DOHH2 (cell line): Measurements from ENCODE around the gene RBM6.
A peak's percentile ranks its signal among the peaks of the same experiment; 100 is the strongest.

Source experiments
- EZH2phosphoT487 ChIP-seq: fragments of 200-600 bp; sonication (generic); IDR thresholded peaks from 2 replicates; pipeline ENCODE4 v1.6.1; 2017; ENCODE audit warnings: borderline replicate concordance, mild to moderate bottlenecking, antibody characterized with exemption, low read length, moderate library complexity, mixed read lengths
- TF ChIP-seq, protein P1 (sequence below): fragments of 200-600 bp; sonication (generic); IDR thresholded peaks from one replicate; pipeline ENCODE4 v1.5.1; 2014; ENCODE audit warnings: antibody characterized with exemption, mild to moderate bottlenecking, low read depth, low read length; ENCODE audit not compliant: poor library complexity, severe bottlenecking

DNA sequence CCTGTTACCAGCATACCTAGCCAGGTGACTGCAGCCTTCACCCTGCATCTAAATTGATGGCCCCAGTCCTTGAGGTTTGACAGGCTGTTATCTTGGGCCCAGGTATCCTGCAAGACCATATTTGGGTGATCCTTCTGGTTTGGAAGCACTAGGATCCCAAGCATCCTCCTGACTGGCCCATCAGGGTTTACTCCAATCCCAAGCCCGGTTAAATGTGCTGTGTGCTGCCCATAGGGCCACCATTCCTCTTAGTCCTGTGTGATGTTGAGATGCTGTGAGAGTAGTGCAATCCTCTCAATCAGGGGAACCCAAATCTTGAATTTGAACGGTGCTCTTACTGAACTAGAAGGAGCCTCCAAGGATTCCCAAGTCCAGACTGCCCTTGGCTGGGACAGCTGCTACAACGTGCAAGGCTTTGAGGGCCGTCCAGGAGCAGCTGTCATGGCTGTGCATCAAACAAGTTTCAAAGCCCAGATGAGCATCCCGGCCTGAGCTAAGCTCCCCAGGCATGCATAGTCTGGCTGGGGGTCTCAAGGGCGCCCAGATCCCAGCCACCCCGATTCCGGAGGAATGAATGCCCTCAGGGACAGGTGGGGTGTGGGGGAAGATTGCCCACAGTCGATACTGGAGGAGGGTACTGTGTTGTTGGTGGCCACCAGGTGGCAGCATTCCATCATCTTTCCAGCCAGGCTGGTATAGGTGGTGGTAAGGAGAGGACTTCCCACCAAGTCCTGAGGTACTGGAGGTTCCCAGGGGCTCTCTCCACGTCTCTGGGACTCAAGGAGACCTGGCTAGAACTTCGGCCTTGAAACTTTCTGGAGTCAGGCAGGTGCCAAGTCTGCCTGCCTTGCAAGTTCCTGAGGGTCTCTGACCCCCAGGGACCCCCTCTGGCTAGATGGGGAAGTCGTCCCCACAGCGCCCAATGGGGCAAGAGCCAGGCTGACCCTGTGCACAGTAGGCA is 181.4 kb downstream of the RBM6 start:
- TF ChIP-seq, protein P1, sequence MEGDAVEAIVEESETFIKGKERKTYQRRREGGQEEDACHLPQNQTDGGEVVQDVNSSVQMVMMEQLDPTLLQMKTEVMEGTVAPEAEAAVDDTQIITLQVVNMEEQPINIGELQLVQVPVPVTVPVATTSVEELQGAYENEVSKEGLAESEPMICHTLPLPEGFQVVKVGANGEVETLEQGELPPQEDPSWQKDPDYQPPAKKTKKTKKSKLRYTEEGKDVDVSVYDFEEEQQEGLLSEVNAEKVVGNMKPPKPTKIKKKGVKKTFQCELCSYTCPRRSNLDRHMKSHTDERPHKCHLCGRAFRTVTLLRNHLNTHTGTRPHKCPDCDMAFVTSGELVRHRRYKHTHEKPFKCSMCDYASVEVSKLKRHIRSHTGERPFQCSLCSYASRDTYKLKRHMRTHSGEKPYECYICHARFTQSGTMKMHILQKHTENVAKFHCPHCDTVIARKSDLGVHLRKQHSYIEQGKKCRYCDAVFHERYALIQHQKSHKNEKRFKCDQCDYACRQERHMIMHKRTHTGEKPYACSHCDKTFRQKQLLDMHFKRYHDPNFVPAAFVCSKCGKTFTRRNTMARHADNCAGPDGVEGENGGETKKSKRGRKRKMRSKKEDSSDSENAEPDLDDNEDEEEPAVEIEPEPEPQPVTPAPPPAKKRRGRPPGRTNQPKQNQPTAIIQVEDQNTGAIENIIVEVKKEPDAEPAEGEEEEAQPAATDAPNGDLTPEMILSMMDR: peak; percentile 91
- TF ChIP-seq EZH2phosphoT487: no peak
